ENCODE results near the gene TAF4.

DNA sequence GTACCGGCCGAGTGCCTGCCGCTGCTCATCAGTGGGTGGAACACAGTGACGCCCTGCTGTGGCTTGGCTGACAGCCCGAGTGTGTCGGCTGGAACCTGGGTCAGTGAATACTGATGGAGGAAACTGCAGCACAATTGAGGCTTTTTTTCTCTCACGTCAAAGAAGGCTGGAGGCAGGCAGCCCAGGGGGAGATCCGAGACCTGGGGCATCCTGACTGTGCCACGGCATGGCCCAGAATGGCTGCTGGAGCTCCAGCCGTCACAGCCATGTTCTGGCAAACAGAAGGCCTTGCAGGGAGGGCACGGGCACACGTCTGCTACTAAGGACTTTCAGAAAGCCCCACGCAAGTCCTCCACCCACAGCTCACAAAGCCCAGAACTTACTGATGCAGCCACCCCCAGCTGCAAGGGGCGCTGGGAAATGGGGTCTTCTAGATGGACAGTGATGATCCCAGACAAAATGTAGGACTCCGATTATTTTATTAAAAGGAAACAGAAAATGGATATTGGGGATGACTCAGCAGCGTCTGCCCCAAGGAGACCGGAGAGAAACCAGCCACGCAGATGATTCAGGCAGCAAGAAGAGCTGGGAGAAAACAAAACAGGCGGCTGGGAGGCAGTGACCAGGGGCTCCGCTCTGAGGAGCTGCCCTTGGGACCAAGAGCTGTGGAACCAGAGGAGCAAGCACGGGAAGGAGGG lies 140.0 kb downstream of the TAF4 start:
- TF ChIP-seq, protein P1, sequence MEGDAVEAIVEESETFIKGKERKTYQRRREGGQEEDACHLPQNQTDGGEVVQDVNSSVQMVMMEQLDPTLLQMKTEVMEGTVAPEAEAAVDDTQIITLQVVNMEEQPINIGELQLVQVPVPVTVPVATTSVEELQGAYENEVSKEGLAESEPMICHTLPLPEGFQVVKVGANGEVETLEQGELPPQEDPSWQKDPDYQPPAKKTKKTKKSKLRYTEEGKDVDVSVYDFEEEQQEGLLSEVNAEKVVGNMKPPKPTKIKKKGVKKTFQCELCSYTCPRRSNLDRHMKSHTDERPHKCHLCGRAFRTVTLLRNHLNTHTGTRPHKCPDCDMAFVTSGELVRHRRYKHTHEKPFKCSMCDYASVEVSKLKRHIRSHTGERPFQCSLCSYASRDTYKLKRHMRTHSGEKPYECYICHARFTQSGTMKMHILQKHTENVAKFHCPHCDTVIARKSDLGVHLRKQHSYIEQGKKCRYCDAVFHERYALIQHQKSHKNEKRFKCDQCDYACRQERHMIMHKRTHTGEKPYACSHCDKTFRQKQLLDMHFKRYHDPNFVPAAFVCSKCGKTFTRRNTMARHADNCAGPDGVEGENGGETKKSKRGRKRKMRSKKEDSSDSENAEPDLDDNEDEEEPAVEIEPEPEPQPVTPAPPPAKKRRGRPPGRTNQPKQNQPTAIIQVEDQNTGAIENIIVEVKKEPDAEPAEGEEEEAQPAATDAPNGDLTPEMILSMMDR (IDR thresholded peaks at IDR 0.05): no peak
- TF ChIP-seq POLR2A (IDR thresholded peaks at IDR 0.05): no peak

Measured in thyroid gland (tissue), 4 donors.